ENCODE data around the gene CERS4. TPM values are rescaled to one million over a fixed set of nuclear protein-coding genes. Genes with fewer than 3 reads are reported as not detected.

CERS4 gene
- total and polyA plus RNA-seq, 2 of the 8 experiments (the other 6 are each of a cell fraction or from before 2014, with no cell fraction given) = 88.2 to 179 TPM

DNA sequence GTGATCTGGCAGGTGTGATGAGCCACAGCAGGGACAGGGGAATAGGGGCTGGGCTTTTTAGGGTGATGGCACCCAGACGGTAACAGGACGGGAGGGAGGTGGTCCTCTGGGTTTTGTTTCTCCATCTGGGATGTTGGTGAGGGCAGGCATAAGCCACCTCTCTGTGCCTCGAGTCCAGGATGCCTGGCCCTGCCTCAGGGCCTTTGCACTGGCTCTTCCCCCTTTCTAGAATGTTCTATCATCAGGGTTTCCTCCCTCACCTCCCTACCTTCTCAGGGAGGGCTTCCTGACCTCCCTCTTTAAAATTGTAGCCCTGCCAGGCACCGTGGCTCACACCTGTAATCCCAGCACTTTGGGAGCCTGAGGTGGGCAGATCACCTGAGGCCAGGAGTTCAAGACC is 6.6 kb downstream of the CERS4 start:
- TF ChIP-seq NANOG (IDR thresholded peaks at IDR 0.05; ENCODE audit: insufficient read depth, low read depth, low read length, poor library complexity, severe bottlenecking) = no peak
- TF ChIP-seq RNF2 (IDR thresholded peaks at IDR 0.05; ENCODE audit: borderline replicate concordance, low read depth, low read length, missing control alignments, poor library complexity, severe bottlenecking) = no peak
- Histone ChIP-seq H3K4me2 (ENCODE audit: insufficient read depth in 1 of 2, low read depth in 2 of 2, low read length in 2 of 2) (no peak overlapping the region), H3K14ac (ENCODE audit: insufficient read length) (no peak overlapping the region), H2BK120ac (replicated peaks; ENCODE audit: low read depth, low read length) (no peak overlapping the region), H3K79me1 (ENCODE audit: low read depth, low read length) (peaks cover 26% of the 10 kb centered on the region), H3K36me3 (ENCODE audit: control insufficient read depth in 2 of 4, insufficient read depth in 4 of 4, low read length in 3 of 4) (peaks cover 0 to 3% (median 0%) of the 10 kb centered on the region in 4 experiments; a peak in 3 of 8 replicates), H3K18ac (ENCODE audit: extremely low read depth, low read length) (no peak overlapping the region), H3K4me3 (ENCODE audit: extremely low read depth in 1 of 4, insufficient read depth in 2 of 4, low read depth in 3 of 4, low read length in 4 of 4) (no peak overlapping the region), H2AFZ (ENCODE audit: low read length) (no peak overlapping the region), H2BK5ac (ENCODE audit: low read depth, low read length) (no peak overlapping the region), H2BK15ac (ENCODE audit: low read length) (no peak overlapping the region), H2BK20ac (ENCODE audit: low read length) (no peak overlapping the region), H4K5ac (ENCODE audit: insufficient read length, low read depth, low read length) (no peak overlapping the region), H3K9me3 (ENCODE audit: insufficient read depth in 2 of 2, low read depth in 1 of 2, low read length in 1 of 2) (no peaks in the 10 kb centered on the region), H3K4me1 (replicated peaks in 1 of 4; ENCODE audit: control insufficient read depth in 3 of 4, insufficient read depth in 4 of 4, low read length in 3 of 4) (peaks cover 0 to 6% (median 1%) of the 10 kb centered on the region in 4 experiments; a peak in 5 of 7 replicates), H4K20me1 (replicated peaks in 1 of 2; ENCODE audit: control insufficient read depth in 1 of 2, insufficient read depth in 2 of 2, low read length in 2 of 2) (peaks cover 9 to 22% of the 10 kb centered on the region in 2 experiments), H3K56ac (replicated peaks; ENCODE audit: insufficient read length, low read depth, low read length) (no peak overlapping the region), H4K91ac (replicated peaks; ENCODE audit: insufficient read length, low read length) (no peak overlapping the region), H3K23me2 (ENCODE audit: low read depth, low read length) (0 out of 2 replicates have a peak, but pooled peaks cover 3% of the 10 kb centered on the region), H2AK5ac (ENCODE audit: low read depth, low read length) (no peak overlapping the region), H3K79me2 (ENCODE audit: control insufficient read depth in 1 of 2, insufficient read depth in 2 of 2, low read length in 2 of 2) (peaks cover 3 to 73% of the 10 kb centered on the region in 2 experiments), H4K8ac (ENCODE audit: extremely low read depth, insufficient read depth, low read length) (no peak overlapping the region), H3K27ac (ENCODE audit: low read depth, low read length) (no peak overlapping the region), H2BK12ac (ENCODE audit: low read depth, low read length) (no peak overlapping the region), H3K9ac (replicated peaks in 1 of 4; ENCODE audit: extremely low read depth in 1 of 4, low read depth in 3 of 4, low read length in 3 of 4) (no peak overlapping the region), H3K23ac (ENCODE audit: insufficient read length) (no peak overlapping the region), H3K4ac (replicated peaks; ENCODE audit: insufficient read length, low read depth, low read length) (no peak overlapping the region), H3K27me3 (replicated peaks in 1 of 4; ENCODE audit: control insufficient read depth in 3 of 4, extremely low read depth in 1 of 4, insufficient read depth in 3 of 4, low read length in 3 of 4) (no peaks in the 10 kb centered on the region)
- DNase-seq (ENCODE audit: low read depth in 1 of 2, low spot score in 2 of 2) (no peak), FAIRE-seq (no peak)
- POLR2A ChIA-PET (ENCODE audit: partially characterized antibody) = interaction anchor here (1.4 kb wide), 1 partner anchor 57 kb away, joined by 3 read pairs; no protein-coding TSS in a partner anchor
- CTCF ChIA-PET (ENCODE audit: partially characterized antibody) = no interaction called here
- WGBS, 2 experiments (ENCODE audit: extremely low coverage in 1 of 2, insufficient coverage in 1 of 2, insufficient read length in 1 of 2, insufficient replicate concordance in 2 of 2, low coverage in 1 of 2, low lambda C conversion rate in 2 of 2, missing lambda C conversion rate in 1 of 2) = 100% methylated on average over 4 of the region's 4 CpGs; no CpG with 5 or more reads in 1 of the 2 experiments
